Sigmoid colon (tissue), 7 donors: ENCODE data around the gene MIF. TPM values are rescaled to one million over a fixed set of nuclear protein-coding genes. Genes with fewer than 3 reads are reported as not detected.

Experiments
- DNase-seq: peaks from one replicate; pipeline ENCODE4 v3.0.0-alpha.2; 2019
- H3K27ac ChIP-seq, 4 donors: fragments of 200-600 bp; sonication (generic); one replicate each; pipeline ENCODE4 v1.5.1; 2016 to 2019; ENCODE audit warnings: mild to moderate bottlenecking in 1 of 4
- H3K27me3 ChIP-seq, 3 donors: fragments of 200-600 bp; sonication (generic); one replicate each; pipeline ENCODE4 v1.5.1; 2019; ENCODE audit warnings: mild to moderate bottlenecking in 1 of 3
- H3K36me3 ChIP-seq, 4 donors: fragments of 200-600 bp; sonication (generic); one replicate each; pipeline ENCODE4 v1.5.1; 2016 to 2019
- H3K4me1 ChIP-seq, 4 donors: fragments of 200-600 bp; sonication (generic); one replicate each; pipeline ENCODE4 v1.5.1; 2017 to 2019
- H3K4me3 ChIP-seq, 4 donors: fragments of 200-600 bp; sonication (generic); one replicate each; pipeline ENCODE4 v1.5.1; 2017 to 2019; ENCODE audit warnings: mild to moderate bottlenecking in 2 of 4, moderate library complexity in 1 of 4
- H3K9me3 ChIP-seq, 4 donors: fragments of 200-600 bp in 3 of 4; sonication (generic) in 3 of 4; one replicate each; pipeline versions ENCODE4 v1.5.1 to v1.6.1; 2013 to 2019
- EP300 ChIP-seq, 4 donors: sonication (generic); formaldehyde crosslinking; IDR thresholded peaks; one replicate each; pipeline ENCODE4 v1.6.1; 2017; ENCODE audit warnings: antibody characterized with exemption in 4 of 4
- POLR2A ChIP-seq, 2 donors: fragments of 450-650 bp; IDR thresholded peaks; one replicate each; pipeline ENCODE4 v1.6.1; 2016; ENCODE audit warnings: antibody characterized with exemption in 2 of 2, mild to moderate bottlenecking in 2 of 2, moderate library complexity in 2 of 2
- POLR2AphosphoS5 ChIP-seq, 4 donors: sonication (generic); formaldehyde crosslinking; IDR thresholded peaks; one replicate each; pipeline ENCODE4 v1.6.1; 2017; ENCODE audit warnings: antibody characterized with exemption in 4 of 4
- WGBS, 2 donors: extraction: QIAGEN DNeasy Blood & Tissue Kit; methylation state at CpG; one replicate each; pipeline ENCODE4 v1.1.7; 2013; 5-methylcytosine and 5-hydroxymethylcytosine counted together
- intact Hi-C: fragments of 100-400 bp; cut with DNase I; formaldehyde crosslinking; loops from one replicate; pipeline ENCODE4 v1.15.1; 2023
- polyA plus RNA-seq, 3 donors: library from polyadenylated mRNA; stranded (reverse); fragments of 200-250 nt; gene quantifications; one replicate each; pipeline ENCODE4 v1.2.3, GENCODE V29; 2013
- total RNA-seq, 4 donors: library from RNA; depleted of rRNA; stranded (reverse); fragments of >200 nt; gene quantifications; one replicate each; pipeline ENCODE4 v1.1.0, GENCODE V29; 2016
- TF ChIP-seq, protein P1 (sequence below), 4 experiments: fragments of 450-650 bp in 3 of 4; fragments of 200-600 bp in 1 of 4; IDR thresholded peaks; one replicate each; pipeline ENCODE4 v1.5.1; 2016 to 2019; ENCODE audit warnings: antibody characterized with exemption in 4 of 4, mild to moderate bottlenecking in 3 of 4, moderate library complexity in 2 of 4
- donor health status: healthy with polysubstance abuse.
- donor health status: Bipolar disorder and iron deficiency.
- donor health status: healthy.

MIF gene
- total and polyA plus RNA-seq, 7 donors = 159 to 684 (median 296) TPM

DNA sequence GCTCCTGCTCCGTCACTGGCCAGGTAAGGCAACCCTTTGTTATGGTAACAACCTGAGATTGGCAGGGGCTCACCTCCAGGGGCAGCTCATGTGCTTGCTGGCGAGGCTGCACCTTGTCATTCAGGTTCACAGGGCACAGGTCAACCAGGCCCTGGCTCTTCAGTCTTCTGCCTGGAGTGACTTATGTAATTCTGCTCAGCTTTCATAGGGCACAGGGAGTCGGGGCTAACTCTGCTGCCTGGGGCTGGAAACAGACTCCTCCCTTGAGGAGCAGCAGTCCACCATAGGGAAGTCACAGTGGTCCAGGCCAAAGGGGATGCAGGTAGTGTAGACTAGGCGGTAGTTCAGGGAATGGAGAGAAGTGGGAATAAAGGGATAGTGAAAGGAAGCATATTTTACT, 1.5 kb upstream of the MIF start:
- no peaks in the 10 kb centered on the region for H3K27me3 ChIP-seq
- H3K4me1 ChIP-seq = peaks cover 0 to 29% (median 18%) of the 10 kb centered on the region in 4 donors
- 82 to 91% methylated on average over 4 of the region's 4 CpGs for WGBS, 2 donors
- intact Hi-C loops = loop anchor here (5.0 kb wide), 1 partner anchor 35 kb away; the partner anchor contains the start of gene SLC2A11
- peaks cover 0 to 19% (median 4%) of the 10 kb centered on the region in 4 donors for H3K36me3 ChIP-seq
- TF ChIP-seq POLR2A (IDR thresholded peaks at IDR 0.05) (no peak), POLR2AphosphoS5 (IDR thresholded peaks at IDR 0.05) (no peak), EP300 (IDR thresholded peaks at IDR 0.05) (no peak)
- TF ChIP-seq, protein P1, sequence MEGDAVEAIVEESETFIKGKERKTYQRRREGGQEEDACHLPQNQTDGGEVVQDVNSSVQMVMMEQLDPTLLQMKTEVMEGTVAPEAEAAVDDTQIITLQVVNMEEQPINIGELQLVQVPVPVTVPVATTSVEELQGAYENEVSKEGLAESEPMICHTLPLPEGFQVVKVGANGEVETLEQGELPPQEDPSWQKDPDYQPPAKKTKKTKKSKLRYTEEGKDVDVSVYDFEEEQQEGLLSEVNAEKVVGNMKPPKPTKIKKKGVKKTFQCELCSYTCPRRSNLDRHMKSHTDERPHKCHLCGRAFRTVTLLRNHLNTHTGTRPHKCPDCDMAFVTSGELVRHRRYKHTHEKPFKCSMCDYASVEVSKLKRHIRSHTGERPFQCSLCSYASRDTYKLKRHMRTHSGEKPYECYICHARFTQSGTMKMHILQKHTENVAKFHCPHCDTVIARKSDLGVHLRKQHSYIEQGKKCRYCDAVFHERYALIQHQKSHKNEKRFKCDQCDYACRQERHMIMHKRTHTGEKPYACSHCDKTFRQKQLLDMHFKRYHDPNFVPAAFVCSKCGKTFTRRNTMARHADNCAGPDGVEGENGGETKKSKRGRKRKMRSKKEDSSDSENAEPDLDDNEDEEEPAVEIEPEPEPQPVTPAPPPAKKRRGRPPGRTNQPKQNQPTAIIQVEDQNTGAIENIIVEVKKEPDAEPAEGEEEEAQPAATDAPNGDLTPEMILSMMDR (IDR thresholded peaks at IDR 0.05) = no peak
- H3K4me3 ChIP-seq = no peak overlapping the region
- peak; percentile 65 for DNase-seq
- no peak overlapping the region for H3K27ac ChIP-seq
- H3K9me3 ChIP-seq = no peaks in the 10 kb centered on the region

DNA sequence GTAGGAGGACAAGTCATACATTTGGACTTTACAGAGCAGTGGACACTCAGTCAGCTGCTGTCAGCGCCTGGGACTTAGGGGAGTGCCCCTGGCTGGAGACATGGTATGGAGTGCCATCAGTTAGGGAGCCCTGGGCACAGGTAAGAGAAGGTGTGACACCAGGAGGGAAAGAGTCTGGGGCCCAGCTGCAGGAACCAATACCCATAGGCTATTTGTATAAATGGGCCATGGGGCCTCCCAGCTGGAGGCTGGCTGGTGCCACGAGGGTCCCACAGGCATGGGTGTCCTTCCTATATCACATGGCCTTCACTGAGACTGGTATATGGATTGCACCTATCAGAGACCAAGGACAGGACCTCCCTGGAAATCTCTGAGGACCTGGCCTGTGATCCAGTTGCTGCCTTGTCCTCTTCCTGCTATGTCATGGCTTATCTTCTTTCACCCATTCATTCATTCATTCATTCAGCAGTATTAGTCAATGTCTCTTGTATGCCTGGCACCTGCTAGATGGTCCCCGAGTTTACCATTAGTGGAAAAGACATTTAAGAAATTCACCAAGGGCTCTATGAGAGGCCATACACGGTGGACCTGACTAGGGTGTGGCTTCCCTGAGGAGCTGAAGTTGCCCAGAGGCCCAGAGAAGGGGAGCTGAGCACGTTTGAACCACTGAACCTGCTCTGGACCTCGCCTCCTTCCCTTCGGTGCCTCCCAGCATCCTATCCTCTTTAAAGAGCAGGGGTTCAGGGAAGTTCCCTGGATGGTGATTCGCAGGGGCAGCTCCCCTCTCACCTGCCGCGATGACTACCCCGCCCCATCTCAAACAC, 850 bp upstream of the MIF start:
- H3K9me3 ChIP-seq = no peaks in the 10 kb centered on the region
- peak overlapping the region; percentile 91 to 98 (median 94) for H3K27ac ChIP-seq
- peaks cover 0 to 19% (median 4%) of the 10 kb centered on the region in 4 donors for H3K36me3 ChIP-seq
- TF ChIP-seq EP300 (IDR thresholded peaks at IDR 0.05) (no peak), POLR2AphosphoS5 (IDR thresholded peaks at IDR 0.05) (no peak), POLR2A (IDR thresholded peaks at IDR 0.05) (no peak)
- TF ChIP-seq, protein P1 (IDR thresholded peaks at IDR 0.05) = no peak
- WGBS, 2 donors = 23 to 31% methylated on average over 11 of the region's 11 CpGs
- H3K4me1 ChIP-seq = peaks cover 0 to 29% (median 17%) of the 10 kb centered on the region in 4 donors
- H3K4me3 ChIP-seq = peak overlapping the region; percentile 62 to 76 (median 72)
- peak; percentile 64 for DNase-seq
- intact Hi-C loops = loop anchor here (5.0 kb wide), 1 partner anchor 36 kb away; the partner anchor contains the start of gene SLC2A11
- H3K27me3 ChIP-seq = no peaks in the 10 kb centered on the region

DNA sequence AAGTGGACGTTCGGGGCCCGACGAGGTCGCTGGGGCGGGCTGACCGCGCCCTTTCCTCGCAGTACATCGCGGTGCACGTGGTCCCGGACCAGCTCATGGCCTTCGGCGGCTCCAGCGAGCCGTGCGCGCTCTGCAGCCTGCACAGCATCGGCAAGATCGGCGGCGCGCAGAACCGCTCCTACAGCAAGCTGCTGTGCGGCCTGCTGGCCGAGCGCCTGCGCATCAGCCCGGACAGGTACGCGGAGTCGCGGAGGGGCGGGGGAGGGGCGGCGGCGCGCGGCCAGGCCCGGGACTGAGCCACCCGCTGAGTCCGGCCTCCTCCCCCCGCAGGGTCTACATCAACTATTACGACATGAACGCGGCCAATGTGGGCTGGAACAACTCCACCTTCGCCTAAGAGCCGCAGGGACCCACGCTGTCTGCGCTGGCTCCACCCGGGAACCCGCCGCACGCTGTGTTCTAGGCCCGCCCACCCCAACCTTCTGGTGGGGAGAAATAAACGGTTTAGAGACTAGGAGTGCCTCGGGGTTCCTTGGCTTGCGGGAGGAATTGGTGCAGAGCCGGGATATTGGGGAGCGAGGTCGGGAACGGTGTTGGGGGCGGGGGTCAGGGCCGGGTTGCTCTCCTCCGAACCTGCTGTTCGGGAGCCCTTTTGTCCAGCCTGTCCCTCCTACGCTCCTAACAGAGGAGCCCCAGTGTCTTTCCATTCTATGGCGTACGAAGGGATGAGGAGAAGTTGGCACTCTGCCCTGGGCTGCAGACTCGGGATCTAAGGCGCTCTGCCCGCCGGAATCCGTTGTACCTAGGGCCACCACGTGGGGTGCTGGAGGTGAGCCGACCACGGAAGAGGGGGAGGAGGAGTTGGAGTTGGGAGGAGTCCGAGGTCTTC, 771 bp downstream of the MIF start:
- TF ChIP-seq POLR2AphosphoS5 (IDR thresholded peaks at IDR 0.05) (peak in 1 of 4 donors; percentile 6), EP300 (IDR thresholded peaks at IDR 0.05) (no peak)
- peak overlapping the region; percentile 91 to 98 (median 94) for H3K27ac ChIP-seq
- peaks cover 0 to 19% (median 4%) of the 10 kb centered on the region in 4 donors for H3K36me3 ChIP-seq
- peak overlapping the region; percentile 62 to 76 (median 72) for H3K4me3 ChIP-seq
- peak; percentile 92 for DNase-seq
- no peaks in the 10 kb centered on the region for H3K9me3 ChIP-seq
- intact Hi-C loops = loop anchor here (2.0 to 5.0 kb wide), 2 partner anchors 18 to 38 kb away; partner anchors contain the start of gene SLC2A11
- WGBS, 2 donors = 1% methylated on average over 79 of the region's 79 CpGs
- H3K27me3 ChIP-seq = no peaks in the 10 kb centered on the region
- peaks cover 0 to 29% (median 15%) of the 10 kb centered on the region in 4 donors for H3K4me1 ChIP-seq

DNA sequence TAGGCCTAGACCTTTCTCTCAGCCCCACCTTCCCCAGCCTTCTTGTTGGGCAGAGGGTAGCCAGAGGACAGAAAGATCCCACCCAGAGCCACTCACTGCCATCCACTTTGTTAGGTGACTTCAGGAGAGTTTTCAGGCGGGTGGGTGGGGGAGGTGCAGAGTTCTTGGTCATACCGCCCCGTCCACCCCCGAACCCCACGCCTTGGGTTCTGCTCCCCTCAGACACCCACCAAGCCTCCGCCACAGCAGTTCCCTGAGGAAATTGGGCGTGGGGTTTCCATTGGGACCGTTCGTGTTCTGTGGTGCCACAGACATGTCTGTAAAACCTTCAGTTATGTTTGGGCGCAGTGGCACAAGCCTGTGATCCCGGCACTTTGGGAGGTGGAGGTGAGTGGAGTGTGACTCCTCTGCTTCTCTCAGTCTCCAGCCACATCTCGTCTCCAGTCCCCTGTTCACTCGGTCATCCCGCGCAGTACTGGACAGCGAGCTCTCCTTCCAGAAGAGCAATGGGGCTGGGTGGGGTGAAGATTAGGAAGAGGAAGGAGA, 1.5 kb downstream of the MIF start:
- Histone ChIP-seq H3K27ac (peak overlapping the region; percentile 91 to 98 (median 94)), H3K4me1 (peaks cover 0 to 29% (median 15%) of the 10 kb centered on the region in 4 donors), H3K4me3 (peak overlapping the region; percentile 62 to 76 (median 72)), H3K9me3 (no peaks in the 10 kb centered on the region), H3K36me3 (peaks cover 0 to 19% (median 4%) of the 10 kb centered on the region in 4 donors), H3K27me3 (no peaks in the 10 kb centered on the region)
- no peak for DNase-seq
- WGBS, 2 donors = 75 to 85% methylated on average over 16 of the region's 16 CpGs
- no peak for TF ChIP-seq POLR2A (IDR thresholded peaks at IDR 0.05)
- no peak for TF ChIP-seq POLR2AphosphoS5 (IDR thresholded peaks at IDR 0.05)
- TF ChIP-seq, protein P1 (IDR thresholded peaks at IDR 0.05) = no peak
- TF ChIP-seq EP300 (IDR thresholded peaks at IDR 0.05) = no peak
- intact Hi-C loops = loop anchor here (2.0 kb wide), 1 partner anchor 17 kb away; no protein-coding TSS in a partner anchor
